GM18502 (cell line): Measurements from ENCODE around the gene CD248.
A peak's percentile ranks its signal among the peaks of the same experiment; 100 is the strongest.
"Not testable (repeated sequence)": the region's sequence is repeated elsewhere in the genome, so short reads cannot be mapped to it uniquely, and the experiment has no call there.

Source experiments
- ATAC-seq: cut with Tn5 transposase; IDR thresholded peaks from one replicate; pipeline ENCODE4 v1.9.1; 2021; ENCODE audit warnings: mild to moderate bottlenecking; ENCODE audit not compliant: unreplicated experiment, poor library complexity

Gene CD248, protein sequence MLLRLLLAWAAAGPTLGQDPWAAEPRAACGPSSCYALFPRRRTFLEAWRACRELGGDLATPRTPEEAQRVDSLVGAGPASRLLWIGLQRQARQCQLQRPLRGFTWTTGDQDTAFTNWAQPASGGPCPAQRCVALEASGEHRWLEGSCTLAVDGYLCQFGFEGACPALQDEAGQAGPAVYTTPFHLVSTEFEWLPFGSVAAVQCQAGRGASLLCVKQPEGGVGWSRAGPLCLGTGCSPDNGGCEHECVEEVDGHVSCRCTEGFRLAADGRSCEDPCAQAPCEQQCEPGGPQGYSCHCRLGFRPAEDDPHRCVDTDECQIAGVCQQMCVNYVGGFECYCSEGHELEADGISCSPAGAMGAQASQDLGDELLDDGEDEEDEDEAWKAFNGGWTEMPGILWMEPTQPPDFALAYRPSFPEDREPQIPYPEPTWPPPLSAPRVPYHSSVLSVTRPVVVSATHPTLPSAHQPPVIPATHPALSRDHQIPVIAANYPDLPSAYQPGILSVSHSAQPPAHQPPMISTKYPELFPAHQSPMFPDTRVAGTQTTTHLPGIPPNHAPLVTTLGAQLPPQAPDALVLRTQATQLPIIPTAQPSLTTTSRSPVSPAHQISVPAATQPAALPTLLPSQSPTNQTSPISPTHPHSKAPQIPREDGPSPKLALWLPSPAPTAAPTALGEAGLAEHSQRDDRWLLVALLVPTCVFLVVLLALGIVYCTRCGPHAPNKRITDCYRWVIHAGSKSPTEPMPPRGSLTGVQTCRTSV

DNA sequence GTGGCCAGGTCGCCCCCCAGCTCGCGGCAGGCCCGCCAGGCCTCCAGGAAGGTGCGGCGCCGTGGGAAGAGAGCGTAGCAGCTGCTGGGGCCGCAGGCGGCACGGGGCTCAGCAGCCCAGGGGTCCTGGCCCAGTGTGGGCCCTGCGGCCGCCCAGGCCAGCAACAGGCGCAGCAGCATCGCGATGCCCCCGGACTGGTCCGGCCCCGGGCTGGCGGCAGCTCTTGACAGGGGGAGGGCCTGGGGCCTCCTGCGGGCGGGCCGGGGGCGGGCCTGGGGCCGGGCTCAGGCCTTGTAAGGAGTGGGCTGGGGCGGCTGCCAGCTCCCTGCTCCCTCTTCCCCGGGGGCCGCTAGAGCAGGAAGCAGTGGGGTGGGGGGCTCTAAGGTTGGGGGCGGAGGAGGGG, at the start of gene CD248:
Gene CD248, minus strand, starts transcription at position 196 of the 403 bp plus-strand sequence. Its CDS starts 17 bp downstream, at position 179.
- ATAC-seq: no peak

DNA sequence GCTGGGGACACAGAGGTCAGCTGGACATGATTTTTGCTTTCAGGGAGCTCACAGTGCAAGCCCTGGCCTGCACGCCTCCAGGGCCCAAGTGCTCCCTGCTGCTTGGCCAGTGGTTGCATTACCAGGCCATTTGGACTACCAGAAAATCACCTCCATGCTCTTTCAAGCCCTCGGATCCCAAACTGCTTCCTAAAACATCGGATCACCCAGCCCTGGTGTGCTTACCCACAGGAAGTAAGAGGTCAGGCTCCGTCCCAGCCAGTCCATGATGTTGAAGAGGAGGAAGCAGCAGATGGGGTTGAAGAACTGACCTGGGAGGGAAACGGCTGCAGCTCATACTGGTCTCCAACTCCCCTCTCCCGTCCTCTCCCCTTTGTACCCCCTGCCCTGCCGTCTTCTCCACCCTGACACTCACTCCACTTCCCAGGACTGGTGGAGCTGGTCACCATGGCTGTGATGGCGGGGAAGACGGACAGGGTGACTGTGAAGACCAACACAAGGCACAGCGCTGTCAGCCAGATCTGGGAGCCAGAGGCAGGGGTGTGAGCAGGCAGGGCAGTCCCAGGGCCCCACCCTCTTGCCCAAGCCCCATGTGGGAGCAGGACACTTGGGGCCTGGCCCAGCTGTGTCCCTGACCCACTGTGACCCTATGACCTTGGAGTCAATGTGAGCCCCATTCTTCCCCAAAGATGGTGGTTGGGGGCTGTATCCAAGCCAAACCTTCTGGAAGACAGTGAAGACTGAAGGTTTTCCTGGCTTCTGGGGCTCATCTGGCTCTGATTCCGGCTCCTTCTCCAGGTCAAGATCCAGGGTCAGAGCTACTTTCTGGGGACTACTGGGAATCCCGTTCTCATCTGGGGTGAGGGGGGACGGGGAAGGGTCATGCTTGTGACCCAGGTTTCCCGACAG, 49.1 kb upstream of the CD248 start:
- ATAC-seq: no peak

DNA sequence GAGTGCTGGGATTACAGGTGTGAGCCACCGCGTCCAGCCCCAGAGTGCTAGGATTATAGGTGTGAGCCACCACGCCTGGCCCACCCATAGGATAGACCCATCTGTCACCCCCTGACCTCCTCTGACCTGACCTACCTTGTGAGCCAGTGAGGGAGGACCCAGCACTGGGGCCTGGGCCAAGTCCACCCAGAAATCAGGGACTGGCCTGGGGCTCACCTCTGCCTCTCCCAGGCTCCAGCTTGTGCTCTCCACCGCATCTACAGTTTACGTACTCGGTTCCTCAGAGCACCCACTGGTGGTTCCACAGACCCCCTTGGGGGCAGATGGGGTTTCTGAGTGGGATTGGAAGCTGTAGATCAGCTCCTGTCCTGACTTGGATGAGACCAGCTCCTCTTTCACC, 48.3 kb upstream of the CD248 start:
- ATAC-seq: no peak

DNA sequence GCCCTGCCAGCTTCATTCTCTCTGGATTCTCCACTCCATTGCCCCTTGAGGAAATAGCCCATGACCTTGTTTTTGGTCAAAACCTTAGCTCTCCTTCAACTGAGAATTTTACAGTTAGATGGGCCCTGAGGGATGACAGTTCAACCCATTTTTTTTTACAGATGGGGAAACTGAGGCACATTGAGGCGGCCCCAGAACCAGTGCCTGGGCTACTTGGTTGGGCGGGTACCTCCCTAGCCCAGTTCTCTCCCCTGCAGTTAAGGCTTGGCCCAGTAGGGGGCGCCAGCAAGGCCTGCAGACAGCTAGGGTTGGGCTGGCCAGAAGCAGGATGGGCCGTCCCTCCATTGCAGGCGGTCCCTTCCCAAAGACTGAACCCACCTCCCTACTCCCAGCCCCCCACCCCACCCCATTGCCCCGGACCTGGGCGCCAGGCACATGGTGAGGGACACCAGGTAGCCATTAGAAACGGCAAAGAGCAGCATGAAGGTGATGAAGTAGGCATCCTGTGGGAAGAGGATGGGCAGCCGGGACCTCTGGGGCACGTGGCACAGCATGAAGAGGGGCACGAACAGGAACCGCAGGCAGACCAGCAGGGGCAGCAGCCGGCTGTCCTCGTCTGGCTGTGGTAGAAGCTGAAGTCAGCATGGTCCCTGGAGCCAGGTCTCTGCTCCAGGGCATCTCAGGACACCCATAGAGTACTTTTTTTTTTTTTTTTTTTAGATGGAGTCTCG, 47.1 kb upstream of the CD248 start:
- ATAC-seq: no peak

DNA sequence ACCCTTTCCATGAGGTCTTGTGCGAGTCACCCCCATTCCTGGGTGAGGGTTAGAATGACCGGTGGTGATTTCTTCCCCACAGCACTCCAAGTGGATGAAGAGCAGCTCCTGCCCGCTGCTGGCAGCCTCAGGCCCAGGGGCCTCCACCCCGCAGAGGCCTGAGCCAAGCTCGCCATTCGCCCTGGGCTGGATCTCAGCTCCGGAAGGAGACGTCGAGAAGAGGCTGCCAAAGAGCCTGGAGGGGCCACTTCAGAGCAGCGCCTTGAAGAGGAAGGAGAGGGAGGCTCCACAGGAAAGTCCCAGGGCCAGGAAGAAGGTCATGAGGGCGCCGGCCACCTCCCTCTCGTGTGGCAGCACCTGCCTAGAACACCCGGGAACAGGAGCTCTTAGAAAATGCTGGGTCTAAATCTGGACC, 46.4 kb upstream of the CD248 start:
- no peak for ATAC-seq

DNA sequence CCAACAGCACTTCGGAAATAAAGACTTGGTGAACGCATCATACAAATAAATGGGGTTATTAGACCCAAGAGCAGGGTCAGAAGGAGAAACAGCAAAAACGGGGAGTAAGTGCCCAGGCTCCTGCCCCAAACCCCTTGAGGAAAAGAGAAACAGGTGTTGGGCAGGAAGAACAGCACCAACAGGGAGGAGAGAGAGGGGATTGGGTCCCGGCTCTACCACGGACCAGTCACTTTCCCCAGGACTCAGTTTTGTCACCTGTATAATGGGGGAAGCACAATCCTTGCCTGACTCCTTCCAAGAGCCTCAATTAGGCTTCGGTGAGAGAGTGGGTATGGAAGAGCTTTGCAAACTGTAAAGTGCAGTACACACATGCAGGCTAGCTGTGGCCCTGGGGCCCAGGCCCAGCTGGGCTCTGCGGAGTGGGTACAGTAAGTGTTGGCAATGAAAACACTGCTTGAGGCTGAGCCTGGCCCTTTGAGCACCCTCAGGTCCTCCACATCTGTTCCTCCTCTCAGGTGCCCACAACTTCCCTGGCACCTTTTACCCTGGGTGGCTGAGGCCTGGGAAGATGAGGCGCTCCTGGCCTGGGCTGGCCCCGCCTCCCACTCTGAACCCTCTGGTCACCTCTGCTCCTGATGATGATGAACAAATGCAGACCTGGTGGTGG, 45.8 kb upstream of the CD248 start:
- no peak for ATAC-seq

DNA sequence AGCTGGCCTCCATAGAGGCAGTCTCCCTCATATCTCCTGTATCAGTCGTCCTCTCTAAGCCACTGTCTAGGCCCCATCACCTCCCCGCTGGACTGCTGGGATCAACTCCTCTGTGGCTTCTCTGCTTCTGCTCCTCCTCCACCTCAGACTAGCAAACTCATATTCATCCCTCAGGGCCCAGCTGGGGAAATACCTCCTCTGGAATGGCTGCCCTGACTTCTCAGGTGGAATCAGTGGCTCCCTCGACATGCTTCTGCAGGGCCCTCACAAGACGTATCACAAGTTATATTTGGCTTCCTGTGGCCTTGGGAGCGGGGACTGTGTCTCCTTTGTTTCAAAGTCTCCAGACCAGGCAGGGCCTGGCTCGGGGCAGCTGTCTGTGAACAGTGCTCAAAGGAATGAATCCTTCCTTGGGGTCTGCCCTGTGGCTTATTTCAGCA, 44.7 kb upstream of the CD248 start:
- no peak for ATAC-seq

DNA sequence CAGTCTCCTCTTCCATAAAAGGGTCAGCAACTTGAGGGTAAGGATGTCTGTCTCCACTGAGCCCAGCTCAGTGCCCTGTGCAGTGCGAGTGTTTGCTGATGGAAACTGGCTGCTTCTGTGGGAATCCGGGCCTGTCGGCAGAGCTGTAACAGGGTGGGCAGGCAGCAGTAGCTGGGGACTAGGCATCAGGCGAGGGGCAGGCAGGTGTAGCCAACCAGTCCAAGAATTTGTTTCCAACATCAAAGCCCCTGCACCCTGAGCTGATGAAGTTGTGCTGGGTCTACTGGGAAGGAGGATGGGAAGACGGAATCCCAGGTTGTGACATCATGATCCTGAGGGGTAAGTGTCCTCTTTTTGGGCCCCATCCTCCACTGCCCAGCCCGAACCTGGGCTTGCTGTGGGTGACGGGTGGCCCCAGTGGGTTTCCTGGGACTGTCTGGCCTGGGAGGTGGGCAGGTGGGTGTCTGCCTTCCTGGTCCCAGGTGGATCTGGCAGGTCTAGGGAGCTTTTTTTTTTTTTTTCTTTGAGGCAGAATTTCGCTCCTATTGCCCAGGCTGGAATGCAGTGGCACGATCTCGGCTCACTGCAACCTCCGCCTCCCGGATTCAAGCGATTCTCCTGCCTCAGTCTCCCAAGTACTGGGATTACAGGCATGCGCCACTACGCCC, 43.7 kb upstream of the CD248 start:
- ATAC-seq: no peak

DNA sequence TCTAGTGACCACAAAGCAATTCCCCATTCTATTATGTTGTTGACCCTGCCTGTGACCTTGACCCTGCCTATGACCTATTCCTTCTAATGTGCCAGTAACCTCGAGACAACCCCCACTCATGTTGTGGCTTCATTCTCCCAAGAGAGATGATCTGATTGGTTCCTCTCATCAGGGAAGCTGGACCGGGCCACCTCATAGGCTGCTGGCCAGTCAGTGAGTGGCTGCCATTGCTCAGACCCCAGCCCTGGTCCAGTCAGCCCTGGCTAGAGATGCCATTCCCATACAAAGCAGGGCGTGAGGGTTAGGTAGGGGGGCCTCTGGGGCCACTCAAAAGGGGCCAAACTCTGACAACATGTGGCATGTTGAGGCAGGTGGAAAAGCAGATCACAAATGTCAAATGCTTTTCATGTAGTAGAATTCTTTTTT, 42.8 kb upstream of the CD248 start:
- no peak for ATAC-seq

DNA sequence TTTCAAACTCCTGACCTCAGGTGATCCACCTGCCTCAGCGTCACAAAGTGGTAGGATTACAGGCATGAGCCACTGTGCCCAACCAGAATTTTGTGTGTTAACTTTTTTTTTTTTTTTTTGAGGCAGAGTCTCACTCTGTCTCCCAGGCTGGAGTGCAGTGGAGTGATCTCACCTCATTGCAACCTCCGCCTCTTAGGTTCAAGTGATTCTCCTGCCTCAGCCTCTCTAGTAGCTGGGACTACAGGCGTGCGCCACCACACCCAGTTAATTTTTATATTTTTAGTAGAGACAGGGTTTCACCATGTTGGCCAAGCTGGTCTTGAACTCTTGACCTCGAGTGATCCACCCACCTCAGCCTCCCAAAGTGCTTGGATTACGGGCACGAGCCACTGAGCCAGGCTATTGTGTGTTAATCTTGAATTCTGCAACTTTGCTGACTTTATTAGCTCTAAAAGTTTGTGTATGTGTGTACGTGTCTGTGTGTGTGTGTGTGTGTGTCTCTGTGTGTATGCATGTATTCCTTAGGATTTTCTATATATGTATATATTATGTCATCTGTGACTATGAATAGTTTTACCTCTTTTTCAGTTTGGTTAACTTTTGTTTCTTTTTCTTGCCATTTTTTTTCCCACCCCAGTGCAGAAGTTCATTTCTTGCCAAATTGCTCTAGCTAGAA, 33.9 kb upstream of the CD248 start:
- ATAC-seq: not testable (repeated sequence)

DNA sequence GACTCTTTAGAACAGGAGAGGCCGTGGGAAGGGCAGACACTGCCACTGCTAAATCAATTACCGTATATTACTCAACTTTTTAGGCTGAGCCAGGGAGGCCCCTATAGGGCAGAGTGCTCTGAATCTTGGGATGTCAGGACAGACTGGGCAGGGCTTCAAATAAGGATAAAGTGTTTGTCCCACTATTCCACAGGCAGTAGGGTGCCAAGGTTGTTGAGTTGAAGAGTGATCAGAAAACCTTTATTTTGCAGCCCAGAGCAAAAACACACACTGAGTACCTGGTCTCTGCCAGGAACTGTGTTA, 32.2 kb upstream of the CD248 start:
- ATAC-seq: no peak

DNA sequence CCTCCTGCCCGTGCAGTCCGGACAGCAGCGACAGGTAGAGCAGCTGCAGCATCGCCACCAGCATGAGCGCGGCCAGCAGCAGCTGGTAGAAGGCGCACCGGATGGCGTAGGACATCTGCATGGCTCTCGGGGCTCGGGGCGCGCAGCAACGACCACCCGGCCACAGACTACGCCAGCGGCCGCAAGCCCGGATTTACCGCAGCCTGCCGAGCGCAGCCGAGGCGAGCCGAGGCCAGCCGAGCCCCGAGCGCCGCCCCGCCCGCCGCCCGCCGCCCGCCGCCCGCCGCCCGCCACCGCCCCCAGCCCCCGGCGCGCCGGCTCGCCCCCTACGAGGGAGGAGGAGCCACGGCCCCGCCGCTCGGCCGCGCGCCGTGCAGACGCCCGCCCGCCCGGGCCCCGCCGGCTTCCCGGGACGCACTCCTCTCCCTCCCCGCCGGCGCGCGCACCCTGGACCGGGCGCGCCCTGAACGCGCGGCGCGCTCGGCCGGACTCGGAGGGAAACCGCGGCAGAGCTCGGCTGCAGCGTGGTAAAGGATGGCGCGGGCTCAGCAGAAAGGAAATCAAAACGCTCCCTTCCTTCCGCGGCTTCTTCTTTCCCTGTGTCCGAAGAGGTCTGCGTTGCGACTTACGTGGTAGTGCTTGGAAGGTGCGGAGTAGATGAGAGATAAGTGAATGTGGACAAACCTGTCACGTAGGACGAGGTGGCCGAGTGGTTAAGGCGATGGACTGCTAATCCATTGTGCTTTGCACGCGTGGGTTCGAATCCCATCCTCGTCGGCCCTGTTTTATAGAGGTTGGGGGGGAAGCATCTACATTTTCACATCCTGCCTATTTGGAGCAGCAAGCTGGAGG, 30.8 kb upstream of the CD248 start, which contains the start of gene B4GAT1:
Gene B4GAT1, minus strand, starts transcription at position 205 of the 852 bp plus-strand sequence. Its CDS starts 84 bp downstream, at position 121.
- ATAC-seq: no peak

DNA sequence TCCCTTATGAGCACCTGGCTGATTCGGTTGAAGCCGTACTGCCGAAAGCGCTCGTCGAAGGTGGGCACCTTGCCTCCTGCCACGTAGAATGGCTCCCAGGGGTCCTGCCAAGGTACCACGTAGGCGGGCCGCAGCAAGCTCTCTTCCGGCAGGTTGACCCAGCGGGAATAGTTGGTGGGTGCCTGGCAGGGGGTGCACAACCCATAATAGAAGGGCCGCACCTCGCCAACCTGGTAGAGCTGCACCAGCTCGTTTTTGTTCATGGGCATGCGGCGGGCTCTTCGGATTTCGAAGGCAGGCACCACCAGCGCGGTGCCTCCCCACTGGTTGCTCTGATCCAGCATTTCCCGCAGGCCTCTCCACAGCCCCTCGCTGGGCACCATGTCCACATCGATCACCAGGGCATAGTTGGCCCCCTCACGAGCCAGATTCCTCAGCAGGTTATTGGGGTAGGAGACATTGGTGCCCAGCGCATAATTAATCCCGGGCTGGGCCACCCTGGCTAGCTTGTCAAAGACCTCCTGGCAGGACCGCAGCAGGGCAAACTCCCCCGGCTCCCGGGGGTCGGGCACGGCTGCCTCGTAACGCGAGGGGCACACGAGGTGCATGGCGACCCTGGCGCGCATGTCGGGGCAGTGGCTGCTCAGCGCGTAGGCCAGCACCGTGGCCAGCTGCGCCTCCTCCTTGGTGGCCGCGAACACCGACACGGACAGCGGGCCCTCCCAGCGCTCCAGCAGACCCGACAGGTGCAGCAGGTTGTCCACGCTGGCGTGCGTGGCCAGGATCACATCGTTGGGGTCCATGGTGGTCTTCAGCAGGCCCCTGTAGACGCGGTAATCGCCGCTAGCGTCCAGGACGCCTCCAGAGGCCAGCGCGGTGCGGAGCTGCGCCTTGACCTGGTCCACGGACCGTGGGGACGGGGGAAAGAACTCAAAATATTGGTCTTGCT, 29.9 kb upstream of the CD248 start:
- ATAC-seq: no peak

DNA sequence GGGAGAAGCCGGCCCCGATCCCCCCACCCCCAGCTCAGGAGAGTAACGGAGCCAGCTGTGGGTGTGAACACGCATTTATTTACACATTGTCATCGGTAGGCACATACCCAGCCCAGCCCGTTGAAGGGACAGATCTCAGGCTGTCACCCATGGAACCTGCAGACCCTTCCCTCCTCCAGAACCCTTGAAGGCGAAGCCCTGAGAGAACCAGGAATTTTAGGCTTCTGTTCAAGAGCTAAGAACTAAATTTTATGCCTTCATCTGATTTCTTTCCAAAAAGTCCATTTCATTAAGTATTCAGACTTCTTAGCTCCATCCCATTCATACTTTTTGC, 28.4 kb upstream of the CD248 start:
- ATAC-seq: peak; percentile 15

DNA sequence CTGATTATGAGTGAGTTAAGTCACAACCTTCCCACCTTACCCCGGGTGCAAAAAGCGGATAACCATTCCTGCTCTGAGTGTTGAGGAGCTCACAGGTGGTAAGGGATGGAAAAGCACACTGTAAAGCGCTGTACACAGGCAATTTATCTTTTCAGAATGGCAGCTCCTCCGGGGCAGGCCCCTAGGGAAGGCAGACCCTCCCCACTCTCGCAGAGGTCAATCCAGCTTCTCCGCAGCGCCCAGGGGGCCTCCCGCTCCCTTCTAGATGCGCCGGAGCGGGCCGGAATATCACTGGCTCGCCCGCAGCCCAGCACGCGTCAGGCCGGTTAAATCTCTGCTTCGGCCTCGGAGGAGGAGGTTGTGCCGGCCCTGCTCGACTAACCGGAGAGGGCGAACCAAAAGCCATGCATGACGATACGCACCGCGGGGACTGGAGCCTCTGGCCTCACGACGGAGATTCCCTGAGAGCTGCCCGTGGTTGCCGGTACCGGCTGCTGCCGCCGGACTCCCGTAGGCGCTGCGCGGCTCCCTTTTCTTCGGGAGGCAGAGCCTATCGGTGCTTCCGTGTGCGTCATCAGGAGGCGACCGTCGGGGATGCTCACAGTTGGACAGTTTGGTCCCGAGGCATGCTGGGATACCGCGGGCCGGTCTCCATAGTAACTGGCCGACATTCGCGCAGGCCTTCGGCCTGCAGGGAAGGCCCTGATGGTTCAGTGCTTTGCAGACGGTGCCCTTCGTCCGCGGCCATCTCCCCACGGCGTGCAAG, 27.9 kb upstream of the CD248 start, which contains the start of gene BRMS1:
Gene BRMS1, minus strand, starts transcription at position 555 of the 766 bp plus-strand sequence. CDS start 2,870 bp downstream, outside the sequence.
- peak; percentile 76 for ATAC-seq

DNA sequence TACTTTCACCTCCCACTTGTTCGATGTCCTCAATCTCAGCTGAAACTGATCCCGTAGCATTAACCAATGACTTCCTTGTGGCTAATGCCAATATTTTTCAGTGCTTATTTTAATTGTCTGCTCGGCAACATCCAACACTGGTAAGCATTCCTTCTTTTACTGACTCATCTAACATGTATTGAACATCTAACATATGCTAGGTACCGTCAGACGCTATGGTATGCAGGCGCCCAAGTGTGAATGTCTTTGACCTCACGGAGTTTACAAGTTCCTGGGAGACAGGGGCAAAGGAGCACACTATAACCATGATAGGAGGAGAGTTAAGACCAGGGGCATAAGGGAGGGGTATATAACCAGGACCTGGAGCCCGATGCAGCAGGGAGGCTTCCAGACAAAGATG, 26.3 kb upstream of the CD248 start:
- ATAC-seq: no peak
